Hematopoietic multipotent progenitor cell (in vitro differentiated cells): ENCODE results near the gene PFKFB3. TPM values are rescaled to one million over a fixed set of nuclear protein-coding genes. Genes with fewer than 3 reads are reported as not detected.
"Not testable (repeated sequence)": the region's sequence is repeated elsewhere in the genome, so short reads cannot be mapped to it uniquely, and the experiment has no call there.

Experiments
- DNase-seq, 3 donors: peaks; one replicate each; pipeline ENCODE4 v3.0.0-alpha.2; 2011 to 2015; ENCODE audit warnings: low read depth in 2 of 3, low spot score in 2 of 3
- total RNA-seq: library from RNA; depleted of rRNA; stranded (reverse); fragments of >200 nt; gene quantifications from one replicate; pipeline ENCODE4 v1.2.3, GENCODE V29; 2012

Gene PFKFB3
- total RNA-seq = 35.0 TPM

GRCh38 chr10:6202684-6203330 is at the start of gene PFKFB3:
Gene PFKFB3, plus strand, starts transcription at chr10:6202932. Its CDS starts 329 bp downstream, at chr10:6203261.
- peak; percentile 80 to 93 (median 88) for DNase-seq

GRCh38 chr10:6153845-6154244 is 48.9 kb upstream of the PFKFB3 start:
- no peak for DNase-seq

GRCh38 chr10:6154566-6154965 is 48.2 kb upstream of the PFKFB3 start:
- DNase-seq = no peak

GRCh38 chr10:6158276-6158675 is 44.5 kb upstream of the PFKFB3 start:
- peak in 1 of 3 donors; percentile 62 for DNase-seq

GRCh38 chr10:6161921-6162320 is 40.8 kb upstream of the PFKFB3 start:
- no peak for DNase-seq

- no peak for DNase-seq
Measured at GRCh38 chr10:6162589-6163356, 40.0 kb upstream of the PFKFB3 start.

GRCh38 chr10:6163364-6164270 is 39.1 kb upstream of the PFKFB3 start:
- peak; percentile 88 to 95 (median 94) for DNase-seq

- no peak for DNase-seq
Measured at GRCh38 chr10:6164271-6165095, 38.2 kb upstream of the PFKFB3 start.

GRCh38 chr10:6165221-6165725 is 37.5 kb upstream of the PFKFB3 start:
- no peak for DNase-seq

GRCh38 chr10:6165933-6166332 is 36.8 kb upstream of the PFKFB3 start:
- DNase-seq = not testable (repeated sequence)

- no peak for DNase-seq
Measured at GRCh38 chr10:6167456-6167855, 35.3 kb upstream of the PFKFB3 start.

GRCh38 chr10:6168084-6168483 is 34.6 kb upstream of the PFKFB3 start:
- DNase-seq = no peak

- no peak for DNase-seq
Measured at GRCh38 chr10:6170638-6171037, 32.1 kb upstream of the PFKFB3 start.

- DNase-seq = peak in 2 of 3 donors; percentile 89
Measured at GRCh38 chr10:6171881-6172695, 30.6 kb upstream of the PFKFB3 start.

GRCh38 chr10:6173203-6173602 is 29.5 kb upstream of the PFKFB3 start:
- DNase-seq = peak in 1 of 3 donors; percentile 22

GRCh38 chr10:6174201-6174874 is 28.4 kb upstream of the PFKFB3 start:
- DNase-seq = no peak

GRCh38 chr10:6175329-6176055 is 27.2 kb upstream of the PFKFB3 start:
- DNase-seq = no peak

GRCh38 chr10:6176691-6177231 is 26.0 kb upstream of the PFKFB3 start:
- DNase-seq = no peak
